Measurements from ENCODE around the gene HRAS.

DNA sequence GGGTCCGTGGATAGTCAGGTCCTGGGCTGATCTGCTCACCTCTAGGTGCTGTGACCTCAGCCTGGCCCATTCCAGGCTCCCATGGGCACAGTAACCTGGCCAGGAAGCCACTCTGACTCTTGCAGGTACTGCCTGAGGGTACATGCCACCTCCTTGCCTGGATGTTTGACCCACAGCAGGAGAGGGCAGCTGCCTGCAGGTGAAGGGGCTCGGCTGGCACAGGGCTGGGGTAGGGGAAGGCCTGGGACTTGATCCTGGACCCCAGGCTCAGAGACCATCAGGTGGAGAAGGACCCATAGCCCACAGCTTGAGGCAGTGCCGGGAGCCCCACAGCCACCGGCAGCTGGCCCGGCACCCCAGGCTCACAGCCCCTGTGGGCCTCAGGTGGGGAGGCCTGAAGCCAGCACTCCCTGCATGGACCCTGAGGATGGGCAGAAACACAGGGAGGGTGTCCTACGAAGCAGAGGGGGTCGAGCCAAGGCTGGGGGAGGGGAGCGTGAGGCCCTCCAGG lies 4.7 kb upstream of the HRAS start:
- TF ChIP-seq EZH2 (IDR thresholded peaks at IDR 0.05; ENCODE audit: insufficient read depth, poor library complexity, severe bottlenecking): no peak
- TF ChIP-seq EZH2phosphoT487 (IDR thresholded peaks at IDR 0.05; ENCODE audit: insufficient read depth, low read depth): no peak

All from GM23248 (cell line).